ENCODE measurements around the gene PKIG.

GRCh38 chr20:44580581-44581268 lies 1.7 kb upstream of the PKIG start:
- TF ChIP-seq CTCF (conservative IDR thresholded peaks at IDR 0.05; ENCODE audit: low read depth, low read length): no peak
- no peak for TF ChIP-seq EZH2 (IDR thresholded peaks at IDR 0.05; ENCODE audit: borderline replicate concordance, low read depth, low read length, poor library complexity, severe bottlenecking)

Data from A673 (cell line).